HG03521 (cell line): ENCODE measurements around the gene SEC16A.

Experiments used
- ATAC-seq: cut with Tn5 transposase; IDR thresholded peaks from one replicate; pipeline ENCODE4 v1.9.1; 2021; ENCODE audit warnings: mild to moderate bottlenecking, moderate library complexity; ENCODE audit not compliant: unreplicated experiment

Gene SEC16A

GRCh38 chr9:136467766-136468165, 15.1 kb downstream of the SEC16A start:
- ATAC-seq = no peak

- no peak for ATAC-seq
Measured at GRCh38 chr9:136466155-136466541, 16.7 kb downstream of the SEC16A start.

- no peak for ATAC-seq
Measured at GRCh38 chr9:136465500-136466154, 17.2 kb downstream of the SEC16A start.

- no peak for ATAC-seq
Measured at GRCh38 chr9:136464241-136464640, 18.6 kb downstream of the SEC16A start.

- no peak for ATAC-seq
Measured at GRCh38 chr9:136463578-136463977, 19.3 kb downstream of the SEC16A start.

- no peak for ATAC-seq
Measured at GRCh38 chr9:136462664-136463063, 20.2 kb downstream of the SEC16A start.

- no peak for ATAC-seq
Measured at GRCh38 chr9:136460772-136461325, 22.0 kb downstream of the SEC16A start.

- no peak for ATAC-seq
Measured at GRCh38 chr9:136459425-136459824, 23.4 kb downstream of the SEC16A start.

- ATAC-seq = no peak
Measured at GRCh38 chr9:136457326-136457725, 25.5 kb downstream of the SEC16A start.

- ATAC-seq = no peak
Measured at GRCh38 chr9:136456258-136456657, 26.6 kb downstream of the SEC16A start.

GRCh38 chr9:136455043-136456002, 27.5 kb downstream of the SEC16A start:
- no peak for ATAC-seq

GRCh38 chr9:136454026-136454796, 28.6 kb downstream of the SEC16A start:
- no peak for ATAC-seq

- no peak for ATAC-seq
Measured at GRCh38 chr9:136453326-136453725, 29.5 kb downstream of the SEC16A start.

- ATAC-seq = no peak
Measured at GRCh38 chr9:136451221-136451877, 31.5 kb downstream of the SEC16A start.

GRCh38 chr9:136448655-136449054, 34.2 kb downstream of the SEC16A start:
- no peak for ATAC-seq

GRCh38 chr9:136447173-136447778, 35.6 kb downstream of the SEC16A start:
- ATAC-seq = no peak

- no peak for ATAC-seq
Measured at GRCh38 chr9:136445799-136446198, 37.0 kb downstream of the SEC16A start.

- ATAC-seq = no peak
Measured at GRCh38 chr9:136444102-136444501, 38.7 kb downstream of the SEC16A start.

GRCh38 chr9:136443687-136444086, 39.2 kb downstream of the SEC16A start:
- no peak for ATAC-seq

GRCh38 chr9:136443087-136443486, 39.8 kb downstream of the SEC16A start:
- ATAC-seq = no peak
